Stimulated activated CD8-positive, alpha-beta memory T cell treated with anti-CD3 and anti-CD28 coated beads, Interleukin-4, amount 100 ng/mL, for 4 hours (primary cell): ENCODE data around the gene CHD5.
"Not testable (repeated sequence)": the region's sequence is repeated elsewhere in the genome, so short reads cannot be mapped to it uniquely, and the experiment has no call there.

Experiments
- DNase-seq, 2 donors: peaks; one replicate each; pipeline ENCODE4 v3.0.0-alpha.2; 2020; ENCODE audit warnings: low read depth in 2 of 2, low spot score in 1 of 2

The CHD5 gene

DNA sequence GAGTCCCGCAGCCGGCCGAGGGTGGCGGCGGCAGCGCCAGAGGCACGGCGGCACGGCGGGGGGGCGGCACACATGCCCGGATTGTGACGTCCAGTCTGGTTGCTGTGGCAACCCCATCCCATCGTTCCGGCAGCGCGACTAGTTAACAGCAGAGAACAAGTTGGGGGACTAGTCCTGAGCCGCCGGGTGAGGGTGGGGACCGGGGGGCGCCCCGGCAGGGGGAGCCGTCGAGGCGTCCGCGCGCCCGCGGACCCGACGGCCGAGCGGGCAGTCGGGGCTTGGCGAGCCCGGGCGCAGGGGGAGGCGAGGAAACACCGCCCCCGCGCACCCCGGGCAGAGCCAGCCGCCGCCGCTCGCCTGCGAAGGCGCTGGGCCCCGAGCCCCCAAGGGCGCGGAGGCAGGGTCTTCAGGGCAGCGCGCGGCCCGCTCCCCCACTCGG lies at the start of gene CHD5:
Gene CHD5, minus strand, starts transcription at position 54 of the 439 bp plus-strand sequence. CDS start 298 bp downstream, outside the sequence.
- no peak for DNase-seq

DNA sequence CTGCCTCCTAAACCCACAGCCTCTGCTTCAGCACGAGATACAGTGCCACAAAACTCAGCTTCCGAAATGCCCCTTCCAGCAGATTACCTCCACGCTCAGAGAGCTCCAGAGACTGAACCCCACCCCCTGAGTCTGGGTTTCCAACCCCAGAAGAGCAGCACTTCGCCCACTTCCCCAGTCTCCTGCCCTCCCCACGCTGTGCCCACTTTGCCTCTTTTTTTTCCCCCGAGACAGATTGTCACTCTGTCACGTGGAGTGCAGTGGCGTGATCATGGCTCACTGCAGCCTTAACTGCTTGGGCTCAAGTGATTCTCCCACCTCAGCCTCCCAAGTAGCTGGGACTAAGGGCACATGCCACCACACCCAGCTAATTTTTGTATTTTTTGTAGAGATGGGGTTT lies 45.5 kb upstream of the CHD5 start:
- DNase-seq, result no peak

DNA sequence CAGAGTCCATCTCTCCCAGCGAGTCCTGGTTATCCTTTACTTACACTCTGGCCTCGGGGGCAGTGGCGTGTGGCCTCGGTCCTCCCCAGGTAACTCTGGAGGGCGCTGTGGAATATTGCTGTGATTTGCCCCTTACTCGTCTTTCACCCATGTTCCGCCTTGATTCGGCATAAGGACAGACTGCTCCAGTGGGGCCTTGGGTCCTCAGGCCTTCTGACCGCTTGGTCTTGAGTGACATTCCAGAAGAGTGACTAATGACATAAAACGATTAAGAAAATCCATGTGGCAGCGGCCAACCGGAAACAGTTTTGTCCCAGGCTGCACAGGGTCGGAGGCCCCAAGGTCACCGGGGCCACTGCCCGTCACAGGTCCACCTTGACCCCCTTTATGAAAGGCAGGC lies 44.6 kb upstream of the CHD5 start:
- DNase-seq, result no peak

DNA sequence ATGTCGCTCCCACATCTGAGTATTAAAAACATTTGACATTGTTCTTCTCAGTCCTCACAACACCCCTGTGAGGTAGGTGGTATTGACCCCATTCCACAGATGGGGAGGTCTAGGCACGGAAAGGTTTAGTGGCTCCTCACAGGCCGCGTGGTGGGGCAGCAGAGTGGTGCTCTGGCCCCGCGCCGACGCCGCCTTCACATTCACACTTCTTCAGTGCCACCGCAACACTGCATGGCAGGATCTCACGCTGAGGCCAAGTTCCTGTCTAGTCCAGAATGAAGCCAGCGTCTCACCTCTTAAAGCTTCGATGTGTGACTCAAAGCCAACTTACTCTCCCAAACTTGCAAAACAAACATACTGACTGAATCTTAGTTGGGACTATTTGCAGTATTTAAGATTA lies 43.5 kb upstream of the CHD5 start:
- no peak for DNase-seq

DNA sequence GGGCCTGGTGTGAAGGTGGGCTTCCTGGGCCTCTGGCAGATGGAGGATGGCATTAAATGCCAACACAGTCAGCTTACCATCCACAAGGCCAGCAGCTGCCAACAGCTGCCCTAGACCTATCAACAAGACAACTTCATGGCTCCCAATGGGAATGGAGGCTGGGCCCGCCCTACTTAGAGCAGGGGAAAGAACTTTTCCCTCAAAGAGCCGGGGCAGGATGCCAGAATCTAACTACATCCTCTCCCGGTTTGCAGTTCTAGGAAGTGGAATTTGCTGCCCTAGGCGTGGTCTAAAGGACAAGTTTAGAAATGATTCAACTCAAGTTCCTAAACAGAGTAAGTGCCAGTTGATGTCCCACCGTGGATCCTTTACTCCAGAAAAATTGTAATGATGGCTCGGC lies 42.5 kb upstream of the CHD5 start:
- no peak for DNase-seq

DNA sequence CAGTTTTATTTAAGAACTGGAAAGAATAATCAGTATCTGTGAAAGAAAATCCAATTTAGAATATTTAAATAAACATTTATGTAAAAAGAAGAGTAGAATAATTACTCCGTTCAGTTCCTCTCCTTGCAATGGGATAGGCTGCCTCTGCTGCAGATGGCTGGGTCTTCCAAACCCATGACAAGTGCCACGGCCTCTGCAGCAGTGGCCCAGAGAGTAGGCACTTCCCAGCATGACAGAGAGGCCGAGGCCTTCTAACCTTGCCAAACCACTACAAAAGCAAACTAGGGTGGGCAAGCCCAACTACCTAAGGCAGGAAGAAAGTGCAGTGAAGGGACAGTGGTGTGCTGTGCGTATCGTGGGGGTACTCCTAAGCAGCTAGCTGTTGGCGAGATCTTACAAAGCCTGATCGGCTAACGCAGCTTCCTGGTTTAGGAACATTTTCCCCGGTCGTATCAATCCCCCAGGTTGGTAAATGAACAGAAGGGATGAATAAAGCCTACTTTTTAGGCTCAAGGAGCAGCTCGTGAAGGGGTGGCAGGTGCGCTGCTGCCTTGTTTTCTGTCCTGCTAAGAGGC lies 41.2 kb upstream of the CHD5 start:
- no peak for DNase-seq

DNA sequence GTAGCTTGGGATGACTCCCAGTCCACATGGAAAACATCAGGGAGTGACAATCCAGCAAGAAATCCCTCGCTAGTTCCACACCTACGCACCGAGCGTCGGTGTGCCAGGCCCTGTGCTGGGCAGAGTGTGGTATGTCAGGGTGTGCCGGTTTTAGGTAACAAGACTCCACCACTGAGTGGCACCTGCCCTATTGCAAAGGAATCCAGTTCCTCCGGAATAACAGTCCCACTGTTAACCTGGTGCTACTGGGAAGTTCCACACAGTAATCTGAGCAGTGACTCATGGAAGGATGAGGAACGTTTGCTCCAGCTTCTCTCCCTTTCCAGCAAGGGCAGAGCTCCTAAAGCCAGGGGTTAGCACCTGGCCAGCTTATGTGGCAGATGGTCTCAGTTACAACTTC lies 40.1 kb upstream of the CHD5 start:
- no peak for DNase-seq

DNA sequence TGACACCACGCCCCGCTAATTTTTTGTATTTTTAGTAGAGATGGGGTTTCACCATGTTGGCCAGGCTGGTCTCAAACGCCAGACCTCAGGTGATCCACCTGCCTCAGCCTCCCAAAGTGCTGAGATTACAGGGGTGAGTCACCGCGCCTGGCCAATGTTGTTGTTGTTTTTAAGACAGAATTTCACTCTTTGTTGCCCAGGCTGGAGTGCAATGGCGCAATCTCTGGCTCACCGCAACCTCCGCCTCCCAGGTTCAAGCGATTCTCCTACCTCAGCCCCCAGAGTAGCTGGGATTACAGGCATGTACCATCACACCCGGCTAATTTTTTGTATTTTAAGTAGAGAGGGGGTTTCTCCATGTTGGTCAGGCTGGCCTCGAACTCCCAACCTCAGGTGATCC lies 39.5 kb upstream of the CHD5 start:
- not testable (repeated sequence) for DNase-seq

DNA sequence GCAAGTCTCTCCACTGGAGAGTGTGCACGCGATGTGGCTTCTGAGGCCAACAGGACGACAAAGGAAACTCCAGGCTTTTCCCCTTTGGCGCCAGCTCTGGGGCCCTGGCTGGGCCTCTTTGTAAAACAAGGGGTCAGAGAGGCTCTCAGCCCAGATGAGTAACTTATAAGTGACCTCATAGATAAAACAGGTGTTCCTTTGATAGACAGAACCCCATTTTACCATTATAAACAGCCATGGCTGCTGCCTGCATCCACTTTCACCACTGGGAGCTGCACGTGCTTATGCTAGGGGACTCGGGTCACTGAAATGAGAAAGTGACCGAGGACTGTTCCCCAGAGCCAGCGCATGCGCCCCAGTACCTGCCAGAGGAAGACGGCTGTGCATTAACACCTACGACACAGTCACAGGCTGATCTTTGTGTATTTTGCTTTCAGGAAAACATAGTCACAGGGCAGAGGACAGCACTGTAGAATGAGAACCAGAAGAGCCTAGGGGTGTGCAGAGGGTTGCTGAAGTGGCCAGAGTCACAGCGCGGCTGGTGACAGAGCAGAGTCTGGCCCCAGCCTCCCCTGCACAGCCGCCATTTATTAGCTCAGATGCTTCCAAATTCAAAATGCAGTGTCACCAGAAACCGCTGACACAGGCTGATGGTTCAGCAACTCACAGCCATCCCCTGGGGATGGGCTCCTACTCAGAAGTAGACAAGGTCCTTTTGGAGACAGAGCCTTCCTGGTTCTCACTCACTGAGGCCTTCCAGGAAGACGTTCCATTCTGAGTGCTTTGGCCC lies 38.4 kb upstream of the CHD5 start:
- no peak for DNase-seq

DNA sequence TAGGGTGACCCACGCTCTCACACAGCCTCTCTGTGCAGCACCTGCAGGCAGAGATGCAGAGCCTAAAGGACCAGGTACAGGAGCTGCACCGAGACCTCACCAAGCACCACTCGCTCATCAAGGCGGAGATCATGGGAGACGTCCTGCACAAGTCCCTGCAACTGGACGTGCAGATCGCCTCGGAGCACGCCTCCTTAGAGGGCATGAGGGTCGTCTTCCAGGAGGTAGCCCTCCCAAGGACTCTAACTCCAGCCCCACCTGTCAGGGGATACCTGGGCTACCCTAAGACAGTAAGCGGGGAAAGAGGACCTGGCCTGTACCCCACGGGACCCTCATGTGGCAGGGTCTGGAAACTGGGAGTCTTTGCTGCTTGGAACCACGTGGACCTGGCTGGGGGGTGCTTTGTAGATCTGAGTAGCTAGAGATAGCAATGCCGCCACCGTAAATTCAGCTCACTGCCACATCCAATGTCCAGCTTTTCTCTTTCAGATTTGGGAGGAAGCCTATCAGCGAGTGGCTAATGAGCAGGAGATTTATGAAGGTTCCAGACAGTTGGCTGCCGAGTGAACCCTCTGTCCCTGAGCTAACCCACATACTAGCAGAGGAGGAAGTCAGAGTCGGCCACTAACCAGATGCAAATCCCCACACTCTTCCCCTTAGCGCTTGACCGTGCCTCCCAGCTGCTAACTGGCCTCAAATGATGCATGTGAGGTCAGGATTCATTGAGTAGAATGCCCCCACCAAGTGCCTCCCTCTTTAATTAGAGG lies 32.3 kb upstream of the CHD5 start:
- DNase-seq, result no peak

DNA sequence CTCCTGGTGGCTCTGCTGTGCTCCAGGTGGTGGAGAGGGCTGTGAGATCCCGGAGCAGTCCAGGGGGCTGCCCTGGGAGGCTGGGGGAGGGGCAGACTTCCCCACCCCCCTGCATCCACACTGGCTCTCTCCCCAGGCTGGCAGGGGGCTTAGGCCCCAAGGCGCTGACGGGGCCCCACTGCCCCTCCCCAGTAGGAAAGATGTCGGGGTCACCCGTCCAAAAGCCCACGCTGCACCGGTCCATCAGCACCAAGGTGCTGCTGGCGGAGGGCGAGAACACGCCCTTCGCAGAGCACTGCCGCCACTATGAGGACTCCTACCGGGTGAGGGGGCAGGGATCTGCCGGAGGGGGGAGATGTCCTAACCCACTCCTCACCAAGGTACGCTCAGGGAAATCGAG lies 31.6 kb upstream of the CHD5 start:
- DNase-seq, result no peak

DNA sequence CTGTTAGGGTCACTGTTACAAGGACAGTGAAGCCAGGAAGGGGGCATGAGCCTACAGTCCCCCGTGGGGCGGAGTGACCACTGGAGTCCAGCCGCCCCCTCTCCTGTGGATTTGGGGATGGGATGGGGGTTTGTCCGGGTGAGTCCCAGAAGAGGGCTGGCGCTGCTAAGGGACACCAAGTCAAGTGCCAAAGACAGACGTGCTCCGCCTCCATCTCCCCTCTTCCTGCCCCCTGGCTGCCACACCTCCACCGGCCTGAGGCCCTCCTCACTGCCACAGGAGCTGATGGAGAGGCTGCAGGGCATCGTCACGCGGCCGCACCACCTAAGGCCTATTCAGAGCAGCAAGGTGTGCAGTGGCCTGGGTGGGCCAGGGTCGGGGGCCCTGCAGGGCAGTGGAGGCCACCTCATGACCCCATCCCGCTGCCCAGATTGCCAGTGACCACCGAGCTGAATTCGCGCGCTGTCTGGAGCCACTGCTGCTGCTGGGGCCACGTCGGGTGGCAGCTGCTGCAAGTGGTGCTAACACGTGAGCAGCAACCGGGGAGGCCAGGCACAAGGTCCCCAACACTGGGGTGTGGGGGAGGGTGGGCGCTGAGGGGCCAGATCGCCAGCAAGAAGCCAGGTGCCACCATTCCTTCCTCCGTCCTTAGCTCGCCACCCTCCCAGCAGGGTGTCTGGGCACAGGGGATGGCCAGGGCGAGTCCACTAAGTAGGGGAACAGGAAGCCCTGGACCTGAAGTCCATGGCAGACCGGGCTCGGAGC lies 30.7 kb upstream of the CHD5 start:
- DNase-seq, result no peak

DNA sequence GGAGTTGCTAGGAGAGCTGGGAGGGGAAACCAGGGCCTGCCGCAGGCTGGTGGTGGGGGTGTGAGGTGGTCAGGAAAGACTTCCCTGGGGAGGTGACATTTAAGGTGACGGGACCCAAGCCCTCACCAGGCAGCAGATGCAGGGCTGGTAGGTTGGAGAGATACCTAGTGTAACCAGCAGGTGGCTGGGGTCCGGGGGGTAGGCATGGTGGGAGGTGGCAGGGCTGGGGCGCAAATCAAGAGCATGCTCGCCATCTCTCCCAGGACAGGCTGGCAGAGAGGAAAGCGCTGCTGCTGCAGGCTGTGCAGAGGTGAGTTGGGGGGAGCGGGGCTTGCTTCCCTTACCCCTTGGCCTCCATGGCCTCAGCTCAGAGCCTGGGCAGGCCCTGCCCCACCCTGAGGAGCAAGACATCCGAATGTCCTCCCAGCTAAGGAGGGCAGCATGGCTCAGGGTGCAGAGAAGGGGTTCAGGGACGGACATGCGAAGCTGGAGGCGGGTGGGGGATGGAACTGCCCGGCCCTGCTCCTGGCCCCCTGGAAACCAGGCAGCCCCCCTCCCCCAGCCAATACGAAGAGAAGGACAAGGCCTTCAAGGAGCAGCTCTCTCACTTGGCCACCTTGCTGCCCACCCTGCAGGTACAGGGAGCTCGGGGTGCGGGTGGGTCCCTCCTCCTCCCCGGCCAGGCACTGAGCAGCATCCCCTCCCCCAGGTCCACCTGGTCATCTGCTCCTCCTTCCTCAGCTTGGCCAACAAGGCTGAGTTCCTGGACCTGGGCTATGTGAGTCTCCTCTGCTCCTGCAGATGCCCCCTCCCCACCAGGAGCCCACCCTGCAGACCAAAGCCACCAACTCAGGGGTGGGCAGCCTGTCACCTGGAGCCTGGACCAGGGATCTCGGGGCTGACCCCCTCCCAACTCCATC lies 29.8 kb upstream of the CHD5 start:
- no peak for DNase-seq

DNA sequence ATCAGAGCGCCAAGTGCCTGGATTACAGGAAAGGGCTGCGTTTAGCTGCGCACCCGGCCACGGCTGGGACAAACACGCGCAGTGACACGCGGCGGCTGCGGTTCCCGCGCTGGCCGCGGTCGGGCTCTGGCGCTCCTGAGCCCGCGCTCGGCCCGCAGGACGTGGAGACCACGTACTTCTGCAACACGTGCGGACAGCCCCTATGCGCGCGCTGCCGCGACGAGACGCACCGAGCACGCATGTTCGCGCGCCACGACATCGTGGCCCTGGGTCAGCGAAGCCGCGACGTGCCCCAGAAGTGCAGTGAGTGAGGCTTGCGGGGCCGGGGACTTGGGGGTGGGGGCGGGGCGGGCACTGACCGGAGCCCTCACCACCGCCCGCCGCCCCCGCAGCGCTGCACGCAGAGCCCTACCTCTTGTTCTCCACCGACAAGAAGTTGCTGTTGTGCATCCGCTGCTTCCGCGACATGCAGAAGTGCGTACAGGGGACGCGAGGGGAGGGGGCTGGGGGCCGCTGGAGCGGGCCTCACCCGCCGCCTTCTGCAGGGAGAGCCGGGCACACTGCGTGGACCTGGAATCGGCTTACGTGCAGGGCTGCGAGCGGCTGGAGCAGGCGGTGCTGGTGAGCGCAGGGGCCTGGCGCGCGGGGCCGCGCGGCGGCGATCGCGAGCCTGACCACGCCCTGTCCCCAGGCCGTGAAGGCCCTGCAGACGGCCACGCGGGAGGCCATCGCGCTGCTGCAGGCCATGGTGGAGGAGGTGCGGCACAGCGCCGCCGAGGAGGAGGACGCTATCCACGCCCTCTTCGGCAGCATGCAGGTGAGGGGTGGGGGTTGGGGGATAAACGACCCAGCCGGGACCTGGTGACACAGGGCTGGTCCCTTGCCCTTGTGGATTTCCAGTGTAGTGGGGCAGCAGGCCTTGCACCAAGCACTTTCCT lies 28.9 kb upstream of the CHD5 start:
- DNase-seq, result no peak

DNA sequence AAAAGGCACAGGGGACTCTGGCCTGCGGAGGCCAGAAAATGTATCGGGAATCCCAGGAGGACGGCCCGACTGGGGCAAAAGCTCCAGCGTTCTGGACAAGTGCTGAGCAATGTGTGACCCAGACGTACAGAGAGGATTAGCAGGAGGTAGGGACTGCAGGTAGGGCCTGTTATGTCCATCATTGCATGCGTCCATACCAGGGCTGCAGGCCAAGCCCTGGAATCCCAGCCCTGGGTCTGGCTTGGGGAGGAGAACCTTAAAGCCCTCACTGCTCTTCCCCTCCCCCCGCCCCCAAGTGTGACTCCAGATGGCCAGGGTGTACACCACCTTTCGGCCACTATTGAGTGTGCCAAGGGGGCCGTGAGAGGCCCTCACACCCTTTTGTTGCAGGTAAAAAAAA lies 27.8 kb upstream of the CHD5 start:
- no peak for DNase-seq

DNA sequence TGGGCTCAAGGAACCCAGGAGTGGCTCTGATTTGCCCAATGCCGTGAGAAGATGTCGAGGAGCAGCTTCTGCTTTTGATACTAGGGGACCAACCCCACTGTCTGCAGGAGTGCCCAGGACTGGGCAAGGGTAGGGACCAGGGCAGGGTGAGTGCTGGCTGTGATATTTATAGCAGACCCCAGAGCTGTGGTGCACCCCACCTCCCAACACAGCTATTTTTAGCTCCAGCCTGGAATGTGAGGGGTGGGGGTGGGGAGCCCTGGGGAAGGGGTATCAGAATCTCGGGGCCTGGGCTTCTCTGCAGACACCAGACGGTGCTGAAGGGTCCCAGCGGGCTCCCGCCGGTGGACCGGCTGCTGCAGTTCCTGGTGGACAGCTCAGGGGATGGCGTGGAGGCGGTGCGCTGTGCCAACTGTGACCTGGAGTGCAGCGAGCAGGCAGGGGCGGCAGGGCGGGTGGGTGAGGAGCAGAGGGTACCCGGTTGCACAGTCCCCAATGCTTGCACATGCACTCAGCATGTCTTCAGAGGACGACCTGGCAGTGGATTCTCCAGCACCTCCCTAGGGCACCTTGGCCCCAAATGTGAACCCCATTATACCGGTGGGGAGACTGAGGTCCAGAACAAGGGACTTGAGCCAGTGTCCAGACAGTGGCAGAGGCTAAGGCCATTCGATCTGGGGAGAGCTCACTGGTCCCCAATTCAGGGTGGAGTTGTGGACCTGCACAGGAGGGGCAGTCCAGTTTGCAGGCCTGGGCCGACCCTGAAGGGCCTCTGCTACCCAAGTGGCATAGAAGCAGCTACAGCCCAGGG lies 27.2 kb upstream of the CHD5 start:
- DNase-seq, result no peak

DNA sequence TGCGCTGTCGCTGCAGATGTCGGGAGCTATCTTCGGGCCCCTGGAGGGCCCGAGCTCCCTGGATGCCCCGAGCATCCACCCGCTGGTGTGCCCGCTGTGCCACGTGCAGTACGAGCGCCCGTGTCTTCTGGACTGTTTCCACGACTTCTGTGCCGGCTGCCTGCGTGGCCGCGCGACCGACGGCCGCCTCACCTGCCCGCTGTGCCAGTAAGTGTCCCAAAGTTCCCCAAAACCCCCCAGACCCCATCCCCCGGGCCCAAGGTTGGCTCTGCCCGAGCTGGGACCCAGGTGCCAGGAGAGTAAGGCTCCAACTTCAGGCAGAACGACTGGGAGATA lies 26.4 kb upstream of the CHD5 start:
- DNase-seq, result no peak

DNA sequence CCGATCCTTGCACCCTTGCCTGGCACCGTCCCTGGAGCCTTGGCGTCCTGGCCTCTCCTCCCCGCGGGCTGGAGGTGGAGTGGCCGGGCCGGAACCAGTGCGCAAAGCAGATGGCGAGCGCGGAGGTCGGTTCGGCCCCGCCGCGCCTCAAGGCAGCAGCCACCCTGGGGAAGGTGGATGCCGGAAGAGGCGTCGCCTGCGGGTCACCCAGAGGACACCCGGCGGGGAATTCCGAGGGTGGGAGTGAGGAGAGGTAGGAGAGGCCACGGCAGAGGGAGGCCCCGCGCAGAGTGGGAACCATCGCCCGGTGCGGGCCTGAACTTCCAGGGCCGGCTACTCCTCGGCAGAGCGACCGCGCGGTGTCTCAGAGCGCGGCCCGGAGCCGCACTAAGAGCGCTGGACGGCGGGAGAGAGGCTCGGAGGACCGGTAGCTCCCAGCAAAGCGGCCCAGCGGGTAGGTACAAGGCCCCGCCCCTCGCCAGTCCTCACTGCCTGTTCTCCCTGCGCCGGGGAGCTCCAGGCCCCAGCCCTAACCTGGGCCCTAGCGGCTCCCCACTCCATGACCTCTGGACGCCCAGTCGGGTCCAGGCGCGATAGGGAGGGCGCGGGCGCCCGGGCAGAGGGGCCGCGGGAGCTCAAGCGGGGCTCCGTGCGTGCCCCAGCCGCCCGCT lies 25.9 kb upstream of the CHD5 start, which contains the start of gene RNF207:
Gene RNF207, plus strand, starts transcription at position 271 of the 671 bp plus-strand sequence. CDS start 417 bp downstream, outside the sequence.
- DNase-seq, result peak in 1 of 2 donors; percentile 38
